ENCODE data around the gene GUK1. TPM values are rescaled to one million over a fixed set of nuclear protein-coding genes. Genes with fewer than 3 reads are reported as not detected.

GUK1 gene
- total and polyA plus RNA-seq, 2 experiments from 2014 or later, result 87.5 to 121 TPM

DNA sequence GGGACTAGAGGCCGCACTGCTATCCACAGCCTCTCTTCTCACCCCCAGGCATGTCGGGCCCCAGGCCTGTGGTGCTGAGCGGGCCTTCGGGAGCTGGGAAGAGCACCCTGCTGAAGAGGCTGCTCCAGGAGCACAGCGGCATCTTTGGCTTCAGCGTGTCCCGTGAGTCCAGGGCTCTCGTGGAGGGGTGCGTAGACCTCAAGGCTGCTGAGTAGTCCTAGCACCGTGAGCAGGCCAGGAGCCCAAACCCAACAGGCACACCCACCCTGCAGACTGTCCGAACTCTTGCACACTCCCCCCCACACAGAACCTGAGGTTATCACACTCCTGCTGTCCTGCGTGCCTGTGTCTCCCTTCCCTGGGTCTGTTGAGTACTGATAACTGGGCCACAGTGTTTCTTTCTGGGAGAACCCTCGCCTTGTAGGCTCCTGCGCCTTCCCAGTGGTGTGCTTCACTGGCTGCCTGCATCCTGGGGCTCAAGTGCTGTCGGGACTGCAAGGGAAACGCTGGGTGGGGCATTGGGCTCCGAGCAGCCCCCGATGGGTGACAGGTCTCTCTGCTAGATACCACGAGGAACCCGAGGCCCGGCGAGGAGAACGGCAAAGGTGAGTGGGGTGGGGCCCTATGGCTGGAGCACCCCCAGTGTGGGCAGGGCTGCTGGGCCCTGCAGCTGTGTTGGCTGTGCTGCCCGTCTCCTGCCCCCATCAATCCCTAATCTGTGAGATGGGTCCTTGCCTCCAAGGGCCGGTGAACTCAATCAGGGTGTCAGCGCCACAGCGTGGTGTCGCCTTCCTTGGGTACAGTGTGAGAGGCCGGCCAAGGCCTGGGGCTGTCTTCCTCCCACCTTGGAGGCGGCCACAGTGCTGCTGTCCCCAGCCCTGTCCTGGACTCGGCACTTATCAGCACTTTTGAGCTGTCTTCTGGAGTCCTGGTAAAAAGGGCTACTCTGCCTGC, 5.7 kb downstream of the GUK1 start (continued):
- TF ChIP-seq REST (IDR thresholded peaks at IDR 0.05; ENCODE audit: unreplicated experiment) (no peak), NANOG (IDR thresholded peaks at IDR 0.05; ENCODE audit: borderline replicate concordance) (no peak), STAT1 (IDR thresholded peaks at IDR 0.05; ENCODE audit: unreplicated experiment) (no peak)

DNA sequence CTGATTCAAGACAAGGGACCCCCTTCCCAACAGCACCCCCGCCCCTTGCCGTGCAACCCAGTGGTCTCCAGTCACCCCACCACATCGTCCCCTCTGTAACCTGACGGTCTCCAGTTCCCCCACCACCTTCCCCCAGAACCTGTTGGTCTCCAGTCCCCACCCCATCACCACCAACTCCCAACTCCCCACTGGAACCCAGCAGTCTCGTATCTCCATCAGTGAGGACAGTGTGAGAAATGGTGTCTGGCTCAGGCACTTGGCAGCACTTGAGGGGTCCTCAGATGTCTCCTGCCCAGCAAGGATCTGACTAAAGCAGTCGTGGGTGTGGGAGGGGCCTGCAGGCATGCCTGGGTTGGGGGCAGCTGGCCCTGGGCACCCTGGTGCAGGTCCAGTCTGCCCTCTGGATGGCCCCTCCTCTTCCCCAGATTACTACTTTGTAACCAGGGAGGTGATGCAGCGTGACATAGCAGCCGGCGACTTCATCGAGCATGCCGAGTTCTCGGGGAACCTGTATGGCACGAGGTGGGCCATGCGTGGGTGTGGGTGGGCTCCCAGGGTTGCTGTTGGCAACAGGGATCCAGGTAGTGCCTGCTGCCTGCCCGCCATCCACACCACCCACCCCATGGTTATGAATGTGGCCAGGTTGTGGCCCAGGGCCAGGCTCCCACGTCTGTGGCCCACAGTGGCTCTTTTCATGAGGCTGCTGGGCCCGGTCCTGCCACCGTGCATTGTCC, 6.5 kb downstream of the GUK1 start:
- Mint-ChIP-seq H3K4me3 (no peak overlapping the region), H3K4me1 (peaks cover 3% of the 10 kb centered on the region; the same call in 2 of the 3 replicates), H3K27me3 (ENCODE audit: insufficient read depth, low read depth, poor library complexity) (peaks cover 12% of the 10 kb centered on the region), H3K36me3 (ENCODE audit: low read depth) (no peaks in the 10 kb centered on the region; the same call in 1 of the 3 replicates), H3K27ac (no peak overlapping the region), H3K9me3 (no peaks in the 10 kb centered on the region; the same call in 2 of the 3 replicates)
- no peak for TF ChIP-seq ETS1 (IDR thresholded peaks at IDR 0.05)
- TF ChIP-seq POLR2AphosphoS5 (IDR thresholded peaks at IDR 0.05; ENCODE audit: low read depth), result no peak
- no peaks in the 10 kb centered on the region for H3K27me3 ChIP-seq (ENCODE audit: insufficient read depth)
- no peaks in the 10 kb centered on the region; the same call in 1 of the 2 replicates for H3K4me1 ChIP-seq (ENCODE audit: insufficient read depth)
- H3K4me2 ChIP-seq, result no peak overlapping the region
- peaks cover 25% of the 10 kb centered on the region for H3K79me2 ChIP-seq (replicated peaks; ENCODE audit: insufficient read depth)
- H4K20me1 ChIP-seq (replicated peaks; ENCODE audit: insufficient read depth), result no peaks in the 10 kb centered on the region
- DNase-seq (ENCODE audit: low spot score), result no peak
- no peak overlapping the region for H3K27ac ChIP-seq (ENCODE audit: low read depth)
- H2AFZ ChIP-seq, result no peak overlapping the region
- no peaks in the 10 kb centered on the region for H3K9me2 ChIP-seq (ENCODE audit: insufficient read depth)
- ATAC-seq, result no peak
- H3K4me3 ChIP-seq, result no peak overlapping the region
- H3K36me3 ChIP-seq (ENCODE audit: insufficient read depth), result no peaks in the 10 kb centered on the region
- H3F3A ChIP-seq (replicated peaks; ENCODE audit: low read depth), result no peaks in the 10 kb centered on the region

GRCh38 chr1:228147151-228147693, 7.1 kb downstream of the GUK1 start:
- H3K27me3 ChIP-seq (ENCODE audit: insufficient read depth), result no peaks in the 10 kb centered on the region

More at GRCh38 chr1:228147151-228147693, 7.1 kb downstream of the GUK1 start:
- no peaks in the 10 kb centered on the region for H4K20me1 ChIP-seq (replicated peaks; ENCODE audit: insufficient read depth)
- no peaks in the 10 kb centered on the region for H3K36me3 ChIP-seq (ENCODE audit: insufficient read depth)
- H3K27me3 Mint-ChIP-seq (ENCODE audit: insufficient read depth, low read depth, poor library complexity), result peaks cover 13% of the 10 kb centered on the region
- peaks cover 3% of the 10 kb centered on the region; the same call in 2 of the 3 replicates for H3K4me1 Mint-ChIP-seq
- DNase-seq (ENCODE audit: low spot score) (no peak), ATAC-seq (no peak)
- no peaks in the 10 kb centered on the region for H3K4me1 ChIP-seq (ENCODE audit: insufficient read depth)
- no peaks in the 10 kb centered on the region; the same call in 1 of the 3 replicates for H3K36me3 Mint-ChIP-seq (ENCODE audit: low read depth)
- H2AFZ ChIP-seq, result no peak overlapping the region
- no peak for TF ChIP-seq REST (IDR thresholded peaks at IDR 0.05; ENCODE audit: unreplicated experiment)
- no peak for TF ChIP-seq EZH2phosphoT487 (IDR thresholded peaks at IDR 0.05; ENCODE audit: unreplicated experiment)
- H3F3A ChIP-seq (replicated peaks; ENCODE audit: low read depth), result no peaks in the 10 kb centered on the region
- H3K9me2 ChIP-seq (ENCODE audit: insufficient read depth), result no peaks in the 10 kb centered on the region
- no peaks in the 10 kb centered on the region; the same call in 2 of the 3 replicates for H3K9me3 Mint-ChIP-seq
- no peak overlapping the region for H3K4me3 ChIP-seq
- peaks cover 19% of the 10 kb centered on the region for H3K79me2 ChIP-seq (replicated peaks; ENCODE audit: insufficient read depth)
- H3K4me3 Mint-ChIP-seq, result no peak overlapping the region
- H3K4me2 ChIP-seq, result no peak overlapping the region
- H3K27ac Mint-ChIP-seq, result no peak overlapping the region
- no peak overlapping the region for H3K27ac ChIP-seq (ENCODE audit: low read depth)

All from GM23338 (cell line).